Trophoblast cell (in vitro differentiated cells and primary cell): ENCODE data around the gene DDX56.

Experiments used
- DNase-seq, 2 donors: peaks; one replicate each; pipeline ENCODE4 v3.0.0-alpha.2; 2016
- H2AFZ ChIP-seq: 2 replicates; pipeline ENCODE4 v1.6.1; 2013; ENCODE audit warnings: low read length, moderate library complexity, mild to moderate bottlenecking; ENCODE audit not compliant: insufficient read depth, poor library complexity
- H2AK5ac ChIP-seq: 2 replicates; pipeline ENCODE4 v1.6.1; 2013; ENCODE audit warnings: mild to moderate bottlenecking, low read length
- H2BK120ac ChIP-seq: 2 replicates; pipeline ENCODE4 v1.6.1; 2013; ENCODE audit warnings: low read length, mild to moderate bottlenecking, moderate library complexity; ENCODE audit not compliant: insufficient read depth, poor library complexity
- H2BK12ac ChIP-seq: 2 replicates; pipeline ENCODE4 v1.6.1; 2013; ENCODE audit warnings: mild to moderate bottlenecking, low read length, moderate library complexity
- H2BK5ac ChIP-seq: 2 replicates; pipeline ENCODE4 v1.6.1; 2013; ENCODE audit warnings: low read length, low read depth, moderate library complexity, mild to moderate bottlenecking; ENCODE audit not compliant: poor library complexity
- H3K14ac ChIP-seq: 2 replicates; pipeline ENCODE4 v1.6.1; 2013; ENCODE audit warnings: mild to moderate bottlenecking, low read length
- H3K18ac ChIP-seq: 2 replicates; pipeline ENCODE4 v1.6.1; 2013; ENCODE audit warnings: mild to moderate bottlenecking, low read length
- H3K23ac ChIP-seq: 2 replicates; pipeline ENCODE4 v1.6.1; 2013; ENCODE audit warnings: low read length
- H3K27ac ChIP-seq: 2 replicates; pipeline ENCODE4 v1.5.1; 2013; ENCODE audit warnings: low read depth, mild to moderate bottlenecking, inconsistent platforms, low read length, moderate library complexity
- H3K27me3 ChIP-seq: 2 replicates; pipeline ENCODE4 v1.6.1; 2013; ENCODE audit warnings: inconsistent platforms, mild to moderate bottlenecking, low read length, moderate library complexity; ENCODE audit not compliant: insufficient read depth
- H3K36me3 ChIP-seq, 2 experiments: 1 replicate in 1 of 2; 2 replicates in 1 of 2; pipeline ENCODE4 v1.6.1; 2013; ENCODE audit warnings: low read length in 2 of 2, mild to moderate bottlenecking in 2 of 2, moderate library complexity in 1 of 2; ENCODE audit not compliant: insufficient read depth in 2 of 2, control insufficient read depth in 1 of 2
- H3K4ac ChIP-seq: 2 replicates; pipeline ENCODE4 v1.6.1; 2013; ENCODE audit warnings: low read depth, mild to moderate bottlenecking, low read length, moderate library complexity
- H3K4me1 ChIP-seq, 2 experiments: 1 replicate in 1 of 2; 2 replicates in 1 of 2; pipeline ENCODE4 v1.6.1; 2013; ENCODE audit warnings: low read length in 2 of 2, mild to moderate bottlenecking in 2 of 2, moderate library complexity in 1 of 2; ENCODE audit not compliant: insufficient read depth in 2 of 2, control insufficient read depth in 1 of 2
- H3K4me2 ChIP-seq: 2 replicates; pipeline ENCODE4 v1.6.1; 2013; ENCODE audit warnings: inconsistent platforms, mild to moderate bottlenecking, low read length, moderate library complexity
- H3K4me3 ChIP-seq: 2 replicates; pipeline ENCODE4 v1.5.1; 2013; ENCODE audit warnings: mild to moderate bottlenecking, low read depth, low read length, inconsistent platforms
- H3K79me1 ChIP-seq: one replicate; pipeline ENCODE4 v1.6.1; 2013; ENCODE audit warnings: low read length
- H3K79me2 ChIP-seq: 2 replicates; pipeline ENCODE4 v1.6.1; 2013; ENCODE audit warnings: low read length, mild to moderate bottlenecking; ENCODE audit not compliant: control insufficient read depth, insufficient read depth, poor library complexity
- H3K9ac ChIP-seq: 2 replicates; pipeline ENCODE4 v1.6.1; 2013; ENCODE audit warnings: mild to moderate bottlenecking, low read length
- H3K9me3 ChIP-seq: 2 replicates; pipeline ENCODE4 v1.6.1; 2013; ENCODE audit warnings: low read depth, mild to moderate bottlenecking, control low read depth, inconsistent platforms, low read length; ENCODE audit not compliant: insufficient read depth
- H4K12ac ChIP-seq: 2 replicates; pipeline ENCODE4 v1.6.1; 2013; ENCODE audit warnings: low read depth, mild to moderate bottlenecking, low read length, moderate library complexity
- H4K8ac ChIP-seq: 2 replicates; pipeline ENCODE4 v1.6.1; 2013; ENCODE audit warnings: low read depth, mild to moderate bottlenecking, low read length, moderate library complexity
- H4K91ac ChIP-seq: one replicate; pipeline ENCODE4 v1.6.1; 2013; ENCODE audit warnings: low read depth, mild to moderate bottlenecking, low read length, moderate library complexity
- WGBS: extraction: QIAGEN DNeasy Blood & Tissue Kit; methylation state at CpG from one replicate; pipeline ENCODE4 v1.1.7; 2013; ENCODE audit warnings: missing lambda C conversion rate; ENCODE audit not compliant: insufficient read length, insufficient coverage; ENCODE audit errors: extremely low coverage; 5-methylcytosine and 5-hydroxymethylcytosine counted together

The DDX56 gene

DNA sequence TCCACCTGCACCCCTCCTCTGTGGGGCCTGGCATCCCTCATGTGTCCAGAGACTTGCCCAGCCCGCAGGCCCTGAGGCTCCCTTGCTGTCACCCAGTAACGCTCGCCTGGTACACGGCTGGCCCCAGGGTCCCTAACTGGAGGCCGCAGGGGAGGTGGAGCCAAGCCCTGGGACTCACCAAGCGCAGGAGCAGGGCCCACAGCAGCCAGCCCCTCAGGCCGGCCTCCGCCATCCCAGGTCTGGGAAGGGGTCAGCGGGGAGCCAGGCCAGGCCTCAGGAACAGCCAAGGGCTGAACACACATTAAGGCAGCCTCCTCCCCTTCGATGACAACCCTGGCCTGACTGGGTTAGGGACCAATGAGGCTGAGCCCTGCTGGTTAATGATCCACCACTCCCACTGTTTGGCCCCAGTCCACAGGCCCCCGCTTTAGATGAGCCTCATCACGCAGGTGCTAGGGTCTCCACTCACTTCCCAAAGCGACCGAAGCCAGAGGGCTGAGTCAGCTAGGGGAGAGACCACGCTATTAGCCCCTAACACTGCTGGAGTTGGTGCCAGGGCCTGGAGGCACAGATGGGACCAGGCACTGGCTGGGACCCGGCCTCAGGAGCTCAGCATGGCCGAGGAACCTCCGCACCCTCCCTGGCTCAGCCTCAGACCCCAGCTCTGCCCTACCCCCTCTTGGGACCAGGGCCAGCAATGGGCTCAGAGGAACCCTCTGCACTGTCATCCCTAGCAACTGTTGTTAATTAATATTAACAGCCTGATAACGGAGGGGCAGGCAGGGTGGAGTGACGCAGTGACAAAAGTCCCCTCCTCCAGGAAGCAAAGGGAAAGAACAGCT is 32.5 kb downstream of the DDX56 start, which contains the start of gene NPC1L1:
Gene NPC1L1, minus strand, starts transcription at position 303 of the 842 bp plus-strand sequence. Its CDS starts 71 bp downstream, at position 232.
- Histone ChIP-seq H2BK5ac (no peak within 1 kb of the TSS), H2BK12ac (peak within 1 kb of the TSS; percentile 34), H3K79me2 (no peaks in the 10 kb centered on the region), H3K4me1 (peaks cover 15 to 26% of the 10 kb centered on the region in 2 experiments), H3K23ac (no peak within 1 kb of the TSS), H2AK5ac (peak within 1 kb of the TSS; percentile 12), H2AFZ (no peak within 1 kb of the TSS), H4K12ac (no peak within 1 kb of the TSS), H3K4me2 (no peak within 1 kb of the TSS), H3K14ac (peak within 1 kb of the TSS; percentile 20), H2BK120ac (peak within 1 kb of the TSS; percentile 15), H3K9me3 (peaks cover 2% of the 10 kb centered on the region), H3K4me3 (no peak within 1 kb of the TSS), H3K9ac (no peak within 1 kb of the TSS), H4K91ac (peak within 1 kb of the TSS; percentile 30), H3K18ac (no peak within 1 kb of the TSS), H4K8ac (no peak within 1 kb of the TSS), H3K36me3 (no peaks in the 10 kb centered on the region), H3K27ac (no peak within 1 kb of the TSS), H3K27me3 (no peaks in the 10 kb centered on the region), H3K4ac (no peak within 1 kb of the TSS), H3K79me1 (peaks cover 6% of the 10 kb centered on the region)
- no CpG with 5 or more reads among the region's 20 CpGs for WGBS
- DNase-seq: no peak

DNA sequence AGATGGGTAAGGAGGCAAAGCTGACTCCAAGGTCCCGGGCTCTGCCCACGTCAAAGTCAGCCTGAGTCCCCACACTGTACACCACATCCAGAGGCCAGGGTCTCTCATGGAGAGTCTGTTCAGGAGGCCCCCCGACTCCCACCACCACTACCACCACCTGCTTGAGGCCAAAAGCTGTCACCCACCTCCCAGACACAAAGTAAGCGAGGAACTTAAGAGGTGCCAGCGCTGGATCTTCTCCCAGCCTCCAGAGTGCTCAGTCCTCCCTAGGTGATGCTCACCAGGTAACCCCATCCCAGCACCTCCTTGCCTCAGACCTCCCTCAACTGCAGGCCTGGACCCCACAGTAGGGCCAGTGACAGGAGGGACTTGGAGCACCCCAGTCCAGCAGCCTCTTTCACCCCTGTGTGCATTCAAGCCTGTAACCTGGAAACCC is 33.1 kb downstream of the DDX56 start:
- H3K36me3 ChIP-seq: no peaks in the 10 kb centered on the region
- peaks cover 2% of the 10 kb centered on the region for H3K9me3 ChIP-seq
- WGBS: no CpG with 5 or more reads among the region's 5 CpGs

DNA sequence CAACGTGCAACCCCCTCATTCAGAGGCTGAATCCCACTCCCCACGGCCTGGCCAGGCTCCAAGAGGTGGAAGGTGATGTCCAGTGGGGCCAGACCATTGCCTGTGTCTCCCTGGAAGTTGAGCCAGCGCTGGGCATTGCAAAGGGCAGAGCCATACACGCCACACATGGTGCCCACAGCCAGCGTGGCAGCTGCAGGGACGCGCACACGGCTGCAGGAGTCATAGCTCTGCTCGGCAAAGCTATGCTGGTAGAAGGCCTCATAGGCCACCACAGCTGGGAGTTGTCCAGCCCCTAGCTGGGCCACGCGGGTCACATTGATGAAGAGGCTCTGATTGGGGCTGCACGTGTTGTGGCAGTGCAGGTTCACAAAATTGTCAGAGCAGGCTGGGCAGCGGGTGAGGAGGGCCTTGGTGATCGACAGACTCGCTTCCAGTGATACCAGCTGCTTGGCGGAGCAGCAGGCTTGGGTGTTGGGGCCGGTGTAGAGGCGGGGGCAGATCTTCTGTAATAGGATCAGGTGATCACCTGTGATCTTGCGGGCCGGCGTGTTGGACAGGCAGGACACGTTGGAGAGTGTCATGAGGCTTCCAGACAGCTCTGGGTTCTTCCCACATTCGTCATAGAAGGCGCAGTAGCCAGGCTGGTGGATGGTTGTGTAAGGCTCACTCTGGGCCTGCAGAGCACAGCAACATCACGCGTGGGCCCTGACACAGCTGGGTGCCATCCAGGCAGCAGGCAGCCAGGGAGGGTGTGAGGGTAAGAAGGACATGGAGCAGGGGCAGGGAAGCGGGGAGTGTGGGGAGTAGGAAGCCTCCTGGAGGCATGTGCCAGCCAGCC is 33.8 kb downstream of the DDX56 start:
- no peak overlapping the region for H2BK5ac ChIP-seq
- H3K4me3 ChIP-seq: no peak overlapping the region
- peaks cover 14 to 24% of the 10 kb centered on the region in 2 experiments for H3K4me1 ChIP-seq
- H3K23ac ChIP-seq: no peak overlapping the region
- H3K4ac ChIP-seq: no peak overlapping the region
- no peak overlapping the region for H2BK12ac ChIP-seq
- H4K91ac ChIP-seq: no peak overlapping the region
- no peak overlapping the region for H3K4me2 ChIP-seq
- H3K9me3 ChIP-seq: peaks cover 2% of the 10 kb centered on the region
- H3K9ac ChIP-seq: no peak overlapping the region
- no peak overlapping the region for H3K27ac ChIP-seq
- no peak overlapping the region for H3K14ac ChIP-seq
- peaks cover 5% of the 10 kb centered on the region for H3K79me1 ChIP-seq
- no peak overlapping the region for H2AFZ ChIP-seq
- H2AK5ac ChIP-seq: no peak overlapping the region
- H3K27me3 ChIP-seq: no peaks in the 10 kb centered on the region
- no peaks in the 10 kb centered on the region for H3K36me3 ChIP-seq
- H4K12ac ChIP-seq: no peak overlapping the region
- DNase-seq: peak in 1 of 2 donors; percentile 13
- no peak overlapping the region for H3K18ac ChIP-seq
- no CpG with 5 or more reads among the region's 27 CpGs for WGBS
- no peak overlapping the region for H4K8ac ChIP-seq
- H2BK120ac ChIP-seq: no peak overlapping the region
- H3K79me2 ChIP-seq: no peaks in the 10 kb centered on the region

More for the DNA sequence above, 33.1 kb downstream of the DDX56 start:
- Histone ChIP-seq H4K8ac (no peak overlapping the region), H2BK12ac (no peak overlapping the region), H2BK5ac (no peak overlapping the region), H3K23ac (no peak overlapping the region), H4K91ac (no peak overlapping the region), H4K12ac (no peak overlapping the region), H3K4me1 (peaks cover 15 to 26% of the 10 kb centered on the region in 2 experiments), H3K4me3 (no peak overlapping the region), H3K14ac (no peak overlapping the region), H3K79me1 (peaks cover 6% of the 10 kb centered on the region), H2AK5ac (no peak overlapping the region), H3K4me2 (no peak overlapping the region), H3K27me3 (no peaks in the 10 kb centered on the region), H2BK120ac (no peak overlapping the region), H2AFZ (no peak overlapping the region), H3K4ac (no peak overlapping the region), H3K9ac (no peak overlapping the region), H3K27ac (no peak overlapping the region), H3K79me2 (no peaks in the 10 kb centered on the region), H3K18ac (no peak overlapping the region)
- DNase-seq: no peak

DNA sequence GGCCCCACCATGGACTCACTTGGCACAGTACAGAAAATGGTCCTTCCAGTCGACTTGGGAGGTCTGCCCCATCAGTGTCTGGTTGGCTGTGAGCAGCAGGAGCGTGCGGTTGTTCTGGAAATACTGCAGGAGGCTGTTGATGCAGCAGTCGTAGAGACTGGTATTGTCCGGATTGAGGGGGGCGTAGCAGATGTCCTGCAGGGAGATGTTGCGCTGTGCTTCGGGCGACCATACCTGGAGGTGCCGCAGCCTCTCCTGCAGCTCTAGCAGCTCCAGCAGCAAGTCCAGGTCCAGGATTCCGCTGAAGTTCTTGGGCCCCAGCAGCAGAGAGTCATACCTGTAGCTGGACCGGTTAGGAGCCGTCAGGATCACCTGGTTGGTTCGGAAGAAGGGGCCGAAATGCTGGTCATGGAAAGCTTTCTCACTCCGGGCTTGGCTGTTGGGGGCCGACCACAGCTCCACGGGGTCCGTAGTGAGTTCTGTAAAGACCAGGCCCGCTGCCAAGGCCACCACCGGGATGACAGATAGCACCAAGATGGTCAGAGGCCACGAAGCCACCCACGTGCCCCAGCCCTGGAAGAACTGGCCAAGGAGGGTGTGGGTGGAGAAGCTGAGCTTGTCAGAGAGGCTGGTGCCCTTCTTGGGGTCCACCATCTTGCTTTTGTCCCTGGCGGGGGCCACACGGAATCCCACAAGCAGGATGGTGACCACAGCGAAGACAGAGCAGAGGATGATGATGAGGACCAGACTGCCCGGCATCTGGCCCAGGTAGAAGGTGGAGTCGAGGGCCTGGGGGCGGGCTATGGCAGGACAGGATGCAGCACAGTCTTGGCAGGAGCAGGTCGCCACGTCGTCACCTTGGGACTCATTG is 34.7 kb downstream of the DDX56 start:
- DNase-seq: no peak
- H4K91ac ChIP-seq: no peak overlapping the region
- H4K12ac ChIP-seq: no peak overlapping the region
- H2BK12ac ChIP-seq: no peak overlapping the region
- no peak overlapping the region for H3K4me2 ChIP-seq
- H2AFZ ChIP-seq: no peak overlapping the region
- no peak overlapping the region for H2AK5ac ChIP-seq
- H3K4ac ChIP-seq: no peak overlapping the region
- H4K8ac ChIP-seq: no peak overlapping the region
- H3K18ac ChIP-seq: no peak overlapping the region
- no peak overlapping the region for H3K4me3 ChIP-seq
- H2BK5ac ChIP-seq: no peak overlapping the region
- H3K27me3 ChIP-seq: no peaks in the 10 kb centered on the region
- no peak overlapping the region for H3K14ac ChIP-seq
- no peak overlapping the region for H3K27ac ChIP-seq
- H3K79me1 ChIP-seq: peaks cover 3% of the 10 kb centered on the region
- H3K9ac ChIP-seq: no peak overlapping the region
- no peaks in the 10 kb centered on the region for H3K36me3 ChIP-seq
- H3K79me2 ChIP-seq: no peaks in the 10 kb centered on the region
- H3K4me1 ChIP-seq: peaks cover 8 to 18% of the 10 kb centered on the region in 2 experiments
- WGBS: no CpG with 5 or more reads among the region's 32 CpGs
- no peak overlapping the region for H2BK120ac ChIP-seq
- no peak overlapping the region for H3K23ac ChIP-seq
- H3K9me3 ChIP-seq: peaks cover 2% of the 10 kb centered on the region
